ENCODE results near the gene L3MBTL4.

L3MBTL4 gene

DNA sequence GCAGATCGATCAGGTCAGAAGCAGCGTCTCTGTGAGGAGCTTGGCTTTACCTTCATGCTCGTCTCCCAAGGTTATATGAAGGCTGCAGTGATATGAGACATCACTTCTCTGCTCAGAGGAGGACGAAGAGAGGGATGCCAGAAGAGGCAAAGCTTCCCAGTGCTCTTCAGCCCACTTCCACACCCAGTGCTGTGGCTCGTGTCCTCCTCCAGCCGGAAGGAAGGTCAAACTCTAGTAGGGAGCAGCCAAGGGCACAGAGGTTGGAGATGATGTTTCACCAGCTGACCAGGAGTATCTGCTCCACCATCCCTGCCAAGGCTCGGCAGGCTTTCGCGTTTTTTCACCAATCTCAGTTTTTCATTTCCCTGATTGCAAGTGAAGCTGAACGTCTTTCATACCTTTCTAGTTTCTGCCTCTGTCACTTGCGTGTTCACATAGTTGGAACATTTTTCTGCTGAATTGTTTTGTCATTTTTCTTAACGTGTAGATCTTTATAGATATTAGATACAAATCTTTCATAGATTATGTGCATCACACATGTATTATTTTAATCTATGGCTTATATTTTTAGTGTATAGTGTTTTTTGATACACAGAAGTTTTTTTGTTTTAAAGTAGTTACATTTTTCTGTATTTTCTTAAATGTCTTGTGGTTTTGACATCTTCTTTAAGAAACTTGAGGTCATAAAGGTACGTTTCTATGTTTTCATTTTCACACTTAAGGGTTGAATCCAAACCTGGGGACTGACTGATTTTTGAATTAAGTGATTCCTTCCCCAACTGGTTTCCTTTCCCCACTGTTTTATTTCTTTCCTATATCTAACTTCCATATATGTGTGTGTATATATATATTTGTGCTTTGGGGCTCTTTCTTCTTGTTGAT, 23.5 kb upstream of the L3MBTL4 start:
- no peak overlapping the region for H3K23ac ChIP-seq (ENCODE audit: low read length)
- H4K8ac ChIP-seq (ENCODE audit: low read depth, low read length): no peak overlapping the region
- no peak overlapping the region for H3K4ac ChIP-seq (ENCODE audit: low read depth, low read length)
- H4K5ac ChIP-seq (ENCODE audit: low read length): no peak overlapping the region
- H3K4me3 ChIP-seq (ENCODE audit: low read length): no peak overlapping the region
- H3K36me3 ChIP-seq (ENCODE audit: control insufficient read depth, insufficient read depth, low read length): no peaks in the 10 kb centered on the region
- H3K79me2 ChIP-seq (ENCODE audit: control insufficient read depth, insufficient read depth, low read length): no peaks in the 10 kb centered on the region
- H3K27ac ChIP-seq (ENCODE audit: low read depth, low read length): no peak overlapping the region
- WGBS (ENCODE audit: extremely low coverage, insufficient coverage, low lambda C conversion rate): no CpG with 5 or more reads among the region's 13 CpGs
- no peak overlapping the region for H3K4me2 ChIP-seq (ENCODE audit: low read length)
- H3K9ac ChIP-seq (ENCODE audit: low read length): no peak overlapping the region
- no peaks in the 10 kb centered on the region for H3K79me1 ChIP-seq (ENCODE audit: low read length)
- H3K27me3 ChIP-seq (ENCODE audit: insufficient read depth, low read length, poor library complexity): no peaks in the 10 kb centered on the region
- no peak overlapping the region for H2BK120ac ChIP-seq (ENCODE audit: low read depth, low read length)
- DNase-seq: no peak
- H3K4me1 ChIP-seq (ENCODE audit: control insufficient read depth, low read depth, low read length): no peaks in the 10 kb centered on the region
- H3K56ac ChIP-seq (ENCODE audit: low read length): no peak overlapping the region
- no peak overlapping the region for H3K18ac ChIP-seq (ENCODE audit: low read length)
- no peak overlapping the region for H2BK5ac ChIP-seq (ENCODE audit: low read length)
- H2BK15ac ChIP-seq (replicated peaks; ENCODE audit: low read depth): no peak overlapping the region
- H2AK5ac ChIP-seq (ENCODE audit: low read length): no peak overlapping the region

DNA sequence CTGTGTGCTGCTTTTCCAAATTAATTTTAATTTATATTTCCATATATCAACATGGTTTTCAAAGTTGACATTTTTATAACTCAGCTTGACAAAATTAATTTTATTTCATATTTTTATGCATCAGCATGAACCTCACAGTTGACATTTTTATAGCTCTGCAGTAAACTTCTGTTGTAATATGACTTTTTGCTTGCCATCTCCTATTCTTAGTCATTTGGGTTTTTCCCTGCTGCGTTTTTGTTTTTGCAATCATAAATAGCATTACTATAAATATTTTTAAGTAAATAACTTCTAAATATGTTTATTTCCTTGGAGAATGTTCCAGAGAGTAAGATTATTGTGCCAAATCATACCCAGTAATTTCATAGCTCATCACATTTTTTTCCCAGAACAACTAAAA, 21.0 kb upstream of the L3MBTL4 start:
- Histone ChIP-seq H2AK5ac (ENCODE audit: low read length) (no peak overlapping the region), H4K8ac (ENCODE audit: low read depth, low read length) (no peak overlapping the region), H3K27me3 (ENCODE audit: insufficient read depth, low read length, poor library complexity) (no peaks in the 10 kb centered on the region), H3K79me2 (ENCODE audit: control insufficient read depth, insufficient read depth, low read length) (no peaks in the 10 kb centered on the region), H3K4me3 (ENCODE audit: low read length) (no peak overlapping the region), H3K36me3 (ENCODE audit: control insufficient read depth, insufficient read depth, low read length) (no peaks in the 10 kb centered on the region), H3K9ac (ENCODE audit: low read length) (no peak overlapping the region), H3K18ac (ENCODE audit: low read length) (no peak overlapping the region), H2BK5ac (ENCODE audit: low read length) (no peak overlapping the region), H2BK15ac (replicated peaks; ENCODE audit: low read depth) (no peak overlapping the region), H3K23ac (ENCODE audit: low read length) (no peak overlapping the region), H3K4ac (ENCODE audit: low read depth, low read length) (no peak overlapping the region), H3K56ac (ENCODE audit: low read length) (no peak overlapping the region), H3K27ac (ENCODE audit: low read depth, low read length) (no peak overlapping the region), H3K79me1 (ENCODE audit: low read length) (no peaks in the 10 kb centered on the region), H3K4me1 (ENCODE audit: control insufficient read depth, low read depth, low read length) (no peaks in the 10 kb centered on the region), H3K4me2 (ENCODE audit: low read length) (no peak overlapping the region), H4K5ac (ENCODE audit: low read length) (no peak overlapping the region), H2BK120ac (ENCODE audit: low read depth, low read length) (no peak overlapping the region)
- no peak for DNase-seq
- WGBS (ENCODE audit: extremely low coverage, insufficient coverage, low lambda C conversion rate): no CpG with 5 or more reads among the region's 1 CpG

DNA sequence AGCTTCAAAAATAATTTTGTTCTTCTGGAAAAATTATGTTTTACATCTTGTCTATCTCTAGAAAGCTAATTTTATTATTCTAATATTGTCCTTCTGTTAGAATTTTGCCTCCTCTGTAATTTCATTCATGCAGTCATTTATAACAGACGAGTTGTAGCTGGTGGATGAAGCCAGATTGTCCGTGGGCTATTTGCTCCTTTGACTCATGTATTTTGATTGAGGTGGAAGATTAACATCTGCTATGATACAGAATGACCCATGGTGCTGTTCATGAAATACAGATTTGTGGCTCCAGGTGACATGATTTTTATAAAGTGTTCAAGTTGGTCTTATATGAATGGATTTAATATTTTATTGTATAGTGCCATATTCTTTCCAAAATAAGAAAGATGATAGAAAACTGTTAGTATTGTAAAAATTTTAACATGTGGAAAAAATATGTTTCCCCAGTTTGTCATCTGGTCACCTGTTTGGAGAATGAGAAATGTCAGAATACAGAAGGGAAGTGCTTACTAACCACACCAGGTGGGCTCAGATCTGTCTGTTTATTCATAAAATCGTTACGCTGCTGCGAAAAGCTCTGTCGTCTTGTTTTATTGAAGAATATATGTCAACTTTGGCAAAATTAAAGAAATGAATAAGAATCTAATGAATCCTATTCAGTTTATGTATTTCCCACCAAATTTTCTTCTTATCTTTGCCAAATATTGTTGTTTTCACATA, 20.4 kb upstream of the L3MBTL4 start:
- WGBS (ENCODE audit: extremely low coverage, insufficient coverage, low lambda C conversion rate): no CpG with 5 or more reads among the region's 6 CpGs
- no peak overlapping the region for H3K4me2 ChIP-seq (ENCODE audit: low read length)
- DNase-seq: no peak

DNA sequence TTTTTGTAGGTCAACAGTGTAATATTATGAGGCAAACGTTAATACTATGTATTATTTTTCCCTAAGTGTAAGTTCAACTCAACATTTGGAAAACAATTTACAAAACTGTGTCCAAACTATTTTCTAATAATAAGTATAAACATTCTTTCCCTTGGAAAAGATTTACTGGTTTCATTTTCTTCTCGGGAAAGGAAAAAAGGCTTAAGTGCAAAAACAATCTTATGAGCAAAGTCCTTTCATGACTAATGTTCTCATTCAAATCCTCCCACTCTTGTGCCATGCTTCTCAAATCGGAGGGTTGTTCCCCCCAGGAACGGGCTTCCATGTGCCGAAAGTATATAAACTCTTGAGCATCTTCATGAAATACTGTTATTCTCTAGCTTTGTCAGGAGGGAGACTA, 19.8 kb upstream of the L3MBTL4 start:
- H2BK5ac ChIP-seq (ENCODE audit: low read length): no peak overlapping the region
- H3K27me3 ChIP-seq (ENCODE audit: insufficient read depth, low read length, poor library complexity): no peaks in the 10 kb centered on the region
- H2BK120ac ChIP-seq (ENCODE audit: low read depth, low read length): no peak overlapping the region
- H4K8ac ChIP-seq (ENCODE audit: low read depth, low read length): no peak overlapping the region
- no peaks in the 10 kb centered on the region for H3K4me1 ChIP-seq (ENCODE audit: control insufficient read depth, low read depth, low read length)
- no peak for DNase-seq
- H3K4me3 ChIP-seq (ENCODE audit: low read length): no peak overlapping the region
- no peak overlapping the region for H2BK15ac ChIP-seq (replicated peaks; ENCODE audit: low read depth)
- H3K36me3 ChIP-seq (ENCODE audit: control insufficient read depth, insufficient read depth, low read length): no peaks in the 10 kb centered on the region
- H3K79me2 ChIP-seq (ENCODE audit: control insufficient read depth, insufficient read depth, low read length): no peaks in the 10 kb centered on the region
- no peak overlapping the region for H3K18ac ChIP-seq (ENCODE audit: low read length)
- H3K4ac ChIP-seq (ENCODE audit: low read depth, low read length): no peak overlapping the region
- no peak overlapping the region for H3K56ac ChIP-seq (ENCODE audit: low read length)
- H2AK5ac ChIP-seq (ENCODE audit: low read length): no peak overlapping the region
- H4K5ac ChIP-seq (ENCODE audit: low read length): no peak overlapping the region
- no peaks in the 10 kb centered on the region for H3K79me1 ChIP-seq (ENCODE audit: low read length)
- H3K27ac ChIP-seq (ENCODE audit: low read depth, low read length): no peak overlapping the region
- WGBS (ENCODE audit: extremely low coverage, insufficient coverage, low lambda C conversion rate): no CpG with 5 or more reads among the region's 5 CpGs
- H3K9ac ChIP-seq (ENCODE audit: low read length): no peak overlapping the region
- no peak overlapping the region for H3K23ac ChIP-seq (ENCODE audit: low read length)
- no peak overlapping the region for H3K4me2 ChIP-seq (ENCODE audit: low read length)

More for the DNA sequence above, 20.4 kb upstream of the L3MBTL4 start:
- Histone ChIP-seq H3K4me3 (ENCODE audit: low read length) (no peak overlapping the region), H4K5ac (ENCODE audit: low read length) (no peak overlapping the region), H2BK120ac (ENCODE audit: low read depth, low read length) (no peak overlapping the region), H3K79me1 (ENCODE audit: low read length) (no peaks in the 10 kb centered on the region), H2AK5ac (ENCODE audit: low read length) (no peak overlapping the region), H2BK5ac (ENCODE audit: low read length) (no peak overlapping the region), H3K9ac (ENCODE audit: low read length) (no peak overlapping the region), H3K36me3 (ENCODE audit: control insufficient read depth, insufficient read depth, low read length) (no peaks in the 10 kb centered on the region), H3K4me1 (ENCODE audit: control insufficient read depth, low read depth, low read length) (no peaks in the 10 kb centered on the region), H3K79me2 (ENCODE audit: control insufficient read depth, insufficient read depth, low read length) (no peaks in the 10 kb centered on the region), H3K27ac (ENCODE audit: low read depth, low read length) (no peak overlapping the region), H3K56ac (ENCODE audit: low read length) (no peak overlapping the region), H3K27me3 (ENCODE audit: insufficient read depth, low read length, poor library complexity) (no peaks in the 10 kb centered on the region), H3K23ac (ENCODE audit: low read length) (no peak overlapping the region), H3K4ac (ENCODE audit: low read depth, low read length) (no peak overlapping the region), H3K18ac (ENCODE audit: low read length) (no peak overlapping the region), H2BK15ac (replicated peaks; ENCODE audit: low read depth) (no peak overlapping the region), H4K8ac (ENCODE audit: low read depth, low read length) (no peak overlapping the region)

DNA sequence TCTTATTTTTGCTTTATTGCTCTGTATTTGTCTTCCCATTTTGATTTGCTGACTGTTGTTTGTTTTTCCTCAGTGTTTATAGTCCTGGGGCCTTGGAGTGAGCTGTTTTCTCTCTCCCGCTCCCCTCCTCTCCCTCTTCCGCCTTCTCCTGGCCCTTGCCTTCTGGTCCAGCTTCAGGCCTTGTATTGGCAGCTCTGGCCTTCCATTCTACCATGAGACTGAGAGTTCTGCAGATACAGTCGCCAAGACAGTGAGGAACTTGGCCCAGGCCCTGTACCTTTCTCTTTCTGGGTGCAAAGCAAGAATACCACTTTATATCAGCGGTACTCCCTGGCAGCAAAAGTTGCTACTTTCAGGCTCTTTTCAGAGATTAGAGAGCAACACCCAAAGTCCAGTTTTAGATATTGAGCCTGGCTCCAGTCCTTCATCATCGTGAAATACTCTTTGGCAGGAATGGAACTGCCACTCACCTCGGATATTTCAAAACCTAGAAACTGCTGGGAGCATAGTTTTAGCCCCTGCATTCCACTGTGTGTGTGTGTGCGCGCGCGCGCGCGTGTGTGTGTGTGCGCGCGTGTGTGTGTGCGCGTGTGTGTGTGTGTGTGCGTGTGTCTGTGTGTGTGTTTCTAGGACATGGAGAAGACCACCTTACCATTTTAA, 17.1 kb upstream of the L3MBTL4 start:
- H3K56ac ChIP-seq (ENCODE audit: low read length): no peak overlapping the region
- H3K27ac ChIP-seq (ENCODE audit: low read depth, low read length): no peak overlapping the region
- H3K4ac ChIP-seq (ENCODE audit: low read depth, low read length): no peak overlapping the region
- no peaks in the 10 kb centered on the region for H3K4me1 ChIP-seq (ENCODE audit: control insufficient read depth, low read depth, low read length)
- no peaks in the 10 kb centered on the region for H3K79me2 ChIP-seq (ENCODE audit: control insufficient read depth, insufficient read depth, low read length)
- H3K79me1 ChIP-seq (ENCODE audit: low read length): no peaks in the 10 kb centered on the region
- no peak overlapping the region for H3K4me3 ChIP-seq (ENCODE audit: low read length)
- no peak overlapping the region for H3K9ac ChIP-seq (ENCODE audit: low read length)
- no CpG with 5 or more reads among the region's 19 CpGs for WGBS (ENCODE audit: extremely low coverage, insufficient coverage, low lambda C conversion rate)
- H3K23ac ChIP-seq (ENCODE audit: low read length): no peak overlapping the region
- no peak overlapping the region for H2BK15ac ChIP-seq (replicated peaks; ENCODE audit: low read depth)
- H2BK120ac ChIP-seq (ENCODE audit: low read depth, low read length): no peak overlapping the region
- H2AK5ac ChIP-seq (ENCODE audit: low read length): no peak overlapping the region
- no peaks in the 10 kb centered on the region for H3K27me3 ChIP-seq (ENCODE audit: insufficient read depth, low read length, poor library complexity)
- H3K4me2 ChIP-seq (ENCODE audit: low read length): no peak overlapping the region
- no peak for DNase-seq
- H4K8ac ChIP-seq (ENCODE audit: low read depth, low read length): no peak overlapping the region
- no peaks in the 10 kb centered on the region for H3K36me3 ChIP-seq (ENCODE audit: control insufficient read depth, insufficient read depth, low read length)
- H4K5ac ChIP-seq (ENCODE audit: low read length): no peak overlapping the region
- no peak overlapping the region for H3K18ac ChIP-seq (ENCODE audit: low read length)
- H2BK5ac ChIP-seq (ENCODE audit: low read length): no peak overlapping the region

Measured in mesendoderm (in vitro differentiated cells).